ENCODE results near the gene TAPBPL.

GRCh38 chr12:6469092-6469491 is 17.2 kb downstream of the TAPBPL start:
- TF ChIP-seq CTCF (IDR thresholded peaks at IDR 0.05; ENCODE audit: low read length) (no peak), EZH2phosphoT487 (IDR thresholded peaks at IDR 0.05; ENCODE audit: low read length) (no peak)

All from MM.1S (cell line).